GM12874 (cell line): ENCODE measurements around the gene IDI1.

ENCODE experiments used
- TF ChIP-seq, protein P1 (sequence below): IDR thresholded peaks from 2 replicates; pipeline ENCODE4 v1.5.1; 2011; ENCODE audit warnings: low read depth, mild to moderate bottlenecking, control low read depth, low read length, moderate library complexity; ENCODE audit not compliant: insufficient read depth

The IDI1 gene

DNA sequence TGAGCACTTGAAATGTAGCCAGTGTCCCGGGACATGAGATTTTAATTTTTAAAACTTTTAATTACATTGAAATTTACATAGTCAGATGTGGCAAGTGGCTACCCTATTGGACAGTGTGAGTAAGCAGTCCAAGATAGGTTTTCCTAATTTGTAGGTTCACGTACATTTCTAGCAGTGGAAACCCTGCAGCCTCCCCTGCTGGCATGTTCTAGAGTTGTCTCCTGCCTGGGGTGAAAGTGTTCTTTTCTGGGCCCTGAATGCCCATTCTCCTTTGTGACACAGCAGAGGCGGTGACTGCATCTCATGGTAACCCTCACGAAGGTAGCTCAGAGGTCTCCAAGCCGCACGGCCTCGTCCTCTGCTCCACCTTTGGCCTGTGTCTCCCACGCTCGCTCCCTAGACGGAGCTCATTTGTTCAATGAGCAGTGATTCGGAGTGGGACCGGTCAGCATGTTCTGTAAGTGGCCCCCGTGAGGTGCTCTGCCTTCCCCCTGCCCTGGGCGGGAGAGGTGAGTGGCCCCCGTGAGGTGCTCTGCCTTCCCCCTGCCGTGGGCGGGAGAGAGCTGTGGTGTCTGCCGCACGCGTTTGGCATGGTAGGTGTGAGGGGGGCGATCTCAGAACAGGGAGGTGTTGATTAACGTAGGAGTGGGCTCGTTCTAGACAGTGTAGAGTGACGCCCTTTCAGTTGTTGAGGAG, 25.3 kb upstream of the IDI1 start:
- TF ChIP-seq, protein P1, sequence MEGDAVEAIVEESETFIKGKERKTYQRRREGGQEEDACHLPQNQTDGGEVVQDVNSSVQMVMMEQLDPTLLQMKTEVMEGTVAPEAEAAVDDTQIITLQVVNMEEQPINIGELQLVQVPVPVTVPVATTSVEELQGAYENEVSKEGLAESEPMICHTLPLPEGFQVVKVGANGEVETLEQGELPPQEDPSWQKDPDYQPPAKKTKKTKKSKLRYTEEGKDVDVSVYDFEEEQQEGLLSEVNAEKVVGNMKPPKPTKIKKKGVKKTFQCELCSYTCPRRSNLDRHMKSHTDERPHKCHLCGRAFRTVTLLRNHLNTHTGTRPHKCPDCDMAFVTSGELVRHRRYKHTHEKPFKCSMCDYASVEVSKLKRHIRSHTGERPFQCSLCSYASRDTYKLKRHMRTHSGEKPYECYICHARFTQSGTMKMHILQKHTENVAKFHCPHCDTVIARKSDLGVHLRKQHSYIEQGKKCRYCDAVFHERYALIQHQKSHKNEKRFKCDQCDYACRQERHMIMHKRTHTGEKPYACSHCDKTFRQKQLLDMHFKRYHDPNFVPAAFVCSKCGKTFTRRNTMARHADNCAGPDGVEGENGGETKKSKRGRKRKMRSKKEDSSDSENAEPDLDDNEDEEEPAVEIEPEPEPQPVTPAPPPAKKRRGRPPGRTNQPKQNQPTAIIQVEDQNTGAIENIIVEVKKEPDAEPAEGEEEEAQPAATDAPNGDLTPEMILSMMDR, result 0 out of 2 replicates have a peak, but pooled peaks have one; percentile 17

DNA sequence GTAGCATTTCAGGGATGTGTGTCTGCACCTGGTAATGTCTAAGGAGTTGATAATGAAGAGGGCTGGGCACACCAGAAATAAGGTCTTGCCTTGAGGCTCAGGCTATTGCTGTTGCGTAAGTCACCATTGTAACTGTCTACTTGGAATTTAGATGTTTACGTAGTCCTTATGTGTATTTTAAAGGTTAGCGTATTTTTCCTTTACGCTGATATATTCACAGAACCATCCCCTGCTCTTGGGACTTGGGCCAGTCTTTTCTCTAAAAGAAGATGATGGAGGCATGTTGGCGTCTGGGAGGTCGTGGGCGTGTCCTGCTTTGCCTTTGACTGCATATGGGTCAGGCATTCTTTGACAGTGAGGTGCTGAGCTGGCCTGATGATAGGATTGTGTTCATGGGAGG, 22.0 kb upstream of the IDI1 start:
- TF ChIP-seq, protein P1, result no peak

DNA sequence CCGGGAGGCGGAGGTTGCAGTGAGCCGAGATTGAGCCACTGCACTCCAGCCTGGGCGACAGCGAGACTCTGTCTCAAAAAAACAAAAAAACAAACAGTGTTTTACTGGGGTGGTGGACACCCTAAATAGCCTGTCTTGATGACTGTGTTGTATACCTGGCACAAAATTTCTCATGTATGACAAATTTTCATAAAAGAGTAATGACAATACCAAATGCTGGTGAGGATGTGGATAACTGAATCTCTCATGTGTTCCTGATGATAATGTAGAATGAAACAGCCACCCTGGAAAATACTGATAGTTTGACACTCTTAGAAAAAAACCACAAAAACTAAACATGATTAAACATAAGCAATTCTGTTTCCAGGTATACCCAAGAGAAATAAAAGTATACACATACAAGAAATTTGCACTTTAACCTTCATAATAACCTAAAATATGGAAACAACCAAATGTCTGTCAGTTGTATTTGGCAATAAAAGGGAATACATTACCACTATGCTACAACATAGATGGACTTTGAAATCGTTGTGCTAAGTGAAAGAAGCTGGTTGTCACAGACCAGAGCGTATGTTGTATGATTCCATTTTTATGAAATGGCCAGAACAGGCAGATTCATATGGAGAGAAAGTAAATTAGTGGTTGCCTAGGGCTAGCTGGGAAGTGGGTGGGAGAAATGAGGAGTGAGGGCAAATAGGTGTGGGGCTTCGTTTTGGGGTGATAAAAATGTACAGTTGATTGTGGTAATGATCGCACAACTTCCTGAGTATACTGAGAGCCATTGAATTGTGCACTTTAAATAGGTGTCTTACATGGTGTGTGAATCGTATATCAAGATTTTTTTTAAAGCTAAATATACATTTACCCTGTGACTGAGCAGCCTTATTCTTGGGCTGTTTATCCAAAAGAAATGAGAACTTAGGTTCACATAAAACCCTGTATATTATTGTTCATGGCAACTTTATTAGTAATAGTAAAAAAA, 19.8 kb upstream of the IDI1 start:
- TF ChIP-seq, protein P1, result no peak

DNA sequence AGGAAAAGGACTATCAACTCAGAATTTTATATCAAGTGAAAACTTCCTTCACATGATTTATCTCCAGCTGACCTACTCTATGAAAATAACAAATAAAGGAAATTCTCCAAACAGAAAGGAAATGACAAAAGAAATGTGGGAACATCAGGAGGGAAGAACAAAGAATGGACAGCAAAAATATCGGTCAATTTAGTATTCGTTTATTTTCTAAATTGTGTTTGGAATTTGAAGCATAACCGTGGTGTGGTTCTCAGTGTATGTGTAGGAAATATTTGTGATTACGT, 16.0 kb upstream of the IDI1 start:
- TF ChIP-seq, protein P1, result no peak

DNA sequence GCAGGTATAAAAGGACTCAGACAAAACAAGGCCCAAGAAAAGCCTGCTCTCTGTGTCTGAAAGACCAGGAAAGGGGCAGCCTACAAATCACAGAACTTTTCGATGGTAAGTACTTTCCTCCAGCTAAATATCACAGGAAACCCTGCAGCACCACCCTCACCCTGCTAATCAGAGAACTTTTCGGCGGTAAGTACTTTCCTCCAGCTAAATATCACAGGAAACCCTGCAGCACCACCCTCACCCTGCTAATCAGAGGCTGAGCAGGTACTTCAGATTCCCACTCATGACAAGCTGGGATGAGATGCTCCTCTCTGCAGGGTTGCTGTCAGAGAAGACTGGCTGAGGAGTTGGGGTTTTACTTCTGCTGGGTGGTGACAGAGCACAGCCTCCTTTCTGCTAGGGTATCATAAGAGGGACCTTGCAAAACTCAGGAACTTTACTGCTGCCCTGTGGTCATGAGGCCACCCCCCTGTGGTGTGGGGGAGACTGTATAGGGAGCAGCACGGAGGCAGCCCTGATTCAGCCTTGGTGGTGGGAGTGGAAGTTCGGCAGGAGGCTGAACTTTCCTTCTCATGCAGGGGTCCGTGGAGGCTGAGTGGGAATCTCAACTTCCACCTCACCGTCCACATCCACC, 14.4 kb upstream of the IDI1 start:
- TF ChIP-seq, protein P1, result no peak

DNA sequence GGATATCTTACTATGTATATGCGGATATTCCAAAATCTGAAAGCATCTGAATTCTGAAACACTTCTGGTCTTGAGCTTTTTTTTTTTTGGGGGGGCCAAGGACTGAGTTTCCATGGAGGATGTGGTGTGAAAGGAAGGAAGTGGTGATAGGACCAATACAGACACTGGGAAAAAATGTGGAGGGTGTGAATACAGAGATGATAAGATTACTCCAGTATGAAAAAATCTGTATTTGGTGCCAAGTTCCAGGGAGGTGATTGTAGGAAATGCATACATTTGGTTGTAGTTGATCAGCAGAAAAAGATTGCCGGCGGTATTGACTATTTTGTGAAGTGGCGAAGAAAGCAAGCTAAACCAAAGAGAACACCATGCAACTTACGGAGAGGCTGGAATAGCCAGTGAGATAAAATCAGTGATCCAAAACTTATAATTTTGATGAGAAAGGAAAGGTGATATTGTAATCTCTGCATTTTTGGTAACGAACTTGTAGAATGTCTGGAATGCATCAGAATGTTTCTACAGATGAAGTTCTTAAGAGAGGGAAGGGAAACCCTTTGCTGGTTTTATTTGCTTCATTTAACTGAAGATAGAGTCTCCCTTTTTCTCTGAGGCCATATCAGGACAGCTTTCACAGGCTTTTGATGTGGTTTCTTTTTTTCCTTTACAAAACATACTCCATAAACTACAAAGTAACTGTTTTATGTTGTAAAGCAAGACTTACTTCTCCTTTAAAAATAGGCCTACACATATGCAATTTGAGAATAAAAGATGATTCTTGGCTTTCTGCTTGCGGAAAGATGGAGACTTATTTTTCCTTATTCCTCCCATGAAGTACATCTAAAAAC, 13.2 kb upstream of the IDI1 start:
- TF ChIP-seq, protein P1, result no peak

DNA sequence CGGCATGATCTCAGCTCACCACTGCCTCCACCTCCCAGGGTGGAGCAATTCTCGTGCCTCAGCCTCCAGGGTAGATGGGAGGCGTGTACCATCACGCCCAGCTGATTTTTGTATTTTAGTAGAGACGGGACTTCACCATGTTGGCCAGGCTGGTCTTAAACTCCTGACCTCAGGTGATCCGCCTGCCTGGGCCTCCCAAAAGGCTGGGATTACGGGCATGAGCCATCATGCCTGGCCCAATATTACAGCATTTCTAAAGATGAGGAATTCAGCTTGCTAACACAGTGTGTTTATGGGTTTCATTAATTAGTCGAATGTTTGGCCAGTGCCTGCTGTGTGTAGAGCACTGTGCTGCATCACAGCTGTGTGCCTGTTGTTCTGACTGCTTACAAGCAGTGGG, 11.0 kb upstream of the IDI1 start:
- TF ChIP-seq, protein P1, result no peak
